GM19193 (cell line): ENCODE measurements around the gene GYPC.

Source experiments
- POLR2A ChIP-seq: IDR thresholded peaks from 4 replicates; pipeline ENCODE4 v1.6.1; 2011; ENCODE audit not compliant: insufficient read depth, insufficient read length; ENCODE audit errors: extremely low read depth

GYPC gene

GRCh38 chr2:126676221-126677175 is 20.5 kb downstream of the GYPC start:
- no peak for TF ChIP-seq POLR2A

- no peak for TF ChIP-seq POLR2A
Observed at GRCh38 chr2:126677176-126677538, 21.2 kb downstream of the GYPC start.

GRCh38 chr2:126678269-126679065 is 22.5 kb downstream of the GYPC start:
- no peak for TF ChIP-seq POLR2A

- TF ChIP-seq POLR2A = no peak
Observed at GRCh38 chr2:126679094-126679713, 23.2 kb downstream of the GYPC start.

GRCh38 chr2:126681505-126681904 is 25.5 kb downstream of the GYPC start:
- TF ChIP-seq POLR2A = no peak

GRCh38 chr2:126685629-126686028 is 29.7 kb downstream of the GYPC start:
- no peak for TF ChIP-seq POLR2A

GRCh38 chr2:126686286-126686685 is 30.3 kb downstream of the GYPC start:
- TF ChIP-seq POLR2A = no peak

- TF ChIP-seq POLR2A = no peak
Observed at GRCh38 chr2:126686841-126687485, 31.0 kb downstream of the GYPC start.

GRCh38 chr2:126687503-126687902 is 31.5 kb downstream of the GYPC start:
- TF ChIP-seq POLR2A = no peak

GRCh38 chr2:126696644-126697520 is 40.9 kb downstream of the GYPC start:
- no peak for TF ChIP-seq POLR2A

- TF ChIP-seq POLR2A = no peak
Observed at GRCh38 chr2:126698376-126698775, 42.4 kb downstream of the GYPC start.

GRCh38 chr2:126699018-126699417 is 43.1 kb downstream of the GYPC start:
- no peak for TF ChIP-seq POLR2A

GRCh38 chr2:126699716-126700581 is 44.0 kb downstream of the GYPC start:
- no peak for TF ChIP-seq POLR2A

GRCh38 chr2:126700677-126701076 is 44.7 kb downstream of the GYPC start:
- TF ChIP-seq POLR2A = no peak

GRCh38 chr2:126703311-126703710 is 47.4 kb downstream of the GYPC start:
- no peak for TF ChIP-seq POLR2A
